GM21786 (cell line): Measurements from ENCODE around the gene SNPH.

ENCODE experiments used
- ATAC-seq: cut with Tn5 transposase; IDR thresholded peaks from one replicate; pipeline ENCODE4 v1.9.1; 2021; ENCODE audit not compliant: unreplicated experiment

Gene SNPH

GRCh38 chr20:1323256-1323655, 57.2 kb downstream of the SNPH start:
- no peak for ATAC-seq

GRCh38 chr20:1323830-1324597, 57.9 kb downstream of the SNPH start:
- ATAC-seq: no peak

GRCh38 chr20:1324598-1325172, 58.6 kb downstream of the SNPH start:
- ATAC-seq: no peak

- ATAC-seq: peak; percentile 82
Observed at GRCh38 chr20:1325173-1326030, 59.3 kb downstream of the SNPH start.

GRCh38 chr20:1326031-1326930, 60.2 kb downstream of the SNPH start:
- no peak for ATAC-seq

- no peak for ATAC-seq
Observed at GRCh38 chr20:1327241-1327653, 61.2 kb downstream of the SNPH start.

GRCh38 chr20:1327827-1328679, 62.0 kb downstream of the SNPH start:
- no peak for ATAC-seq

- ATAC-seq: no peak
Observed at GRCh38 chr20:1328680-1329330, 62.7 kb downstream of the SNPH start, which contains the start of gene SDCBP2. SDCBP2 (minus strand) TSS chr20:1329139; CDS start chr20:1320416, 8,723 bp downstream.

GRCh38 chr20:1330075-1330830, 64.2 kb downstream of the SNPH start:
- peak; percentile 59 for ATAC-seq

- ATAC-seq: no peak
Observed at GRCh38 chr20:1331101-1331500, 65.0 kb downstream of the SNPH start.

- no peak for ATAC-seq
Observed at GRCh38 chr20:1331801-1332453, 65.8 kb downstream of the SNPH start.

GRCh38 chr20:1332749-1333300, 66.7 kb downstream of the SNPH start:
- ATAC-seq: no peak

- no peak for ATAC-seq
Observed at GRCh38 chr20:1333462-1334369, 67.6 kb downstream of the SNPH start.

- ATAC-seq: no peak
Observed at GRCh38 chr20:1334370-1334731, 68.3 kb downstream of the SNPH start.

GRCh38 chr20:1334761-1335160, 68.7 kb downstream of the SNPH start:
- ATAC-seq: no peak

- ATAC-seq: no peak
Observed at GRCh38 chr20:1335961-1336698, 70.0 kb downstream of the SNPH start.
